T-helper 1 cell (primary cell): Measurements from ENCODE around the gene ELOVL5.

Experiments
- DNase-seq, 5 donors: peaks; one replicate each; pipeline ENCODE4 v3.0.0-alpha.2; 2012 to 2020

The ELOVL5 gene

GRCh38 chr6:53302678-53303360 is 45.9 kb downstream of the ELOVL5 start:
- DNase-seq, result peak in 2 of 5 donors; percentile 30 to 65

- DNase-seq, result no peak
Measured at GRCh38 chr6:53301801-53302537, 46.8 kb downstream of the ELOVL5 start.

GRCh38 chr6:53300656-53301551 is 47.8 kb downstream of the ELOVL5 start:
- peak in 3 of 5 donors; percentile 12 to 36 (median 23) for DNase-seq

GRCh38 chr6:53299331-53300005 is 49.3 kb downstream of the ELOVL5 start:
- no peak for DNase-seq

- DNase-seq, result no peak
Measured at GRCh38 chr6:53297004-53297403, 51.7 kb downstream of the ELOVL5 start.

- no peak for DNase-seq
Measured at GRCh38 chr6:53295176-53295575, 53.6 kb downstream of the ELOVL5 start.

GRCh38 chr6:53294611-53295010 is 54.1 kb downstream of the ELOVL5 start:
- no peak for DNase-seq

GRCh38 chr6:53294095-53294494 is 54.7 kb downstream of the ELOVL5 start:
- DNase-seq, result no peak

- no peak for DNase-seq
Measured at GRCh38 chr6:53293691-53294090, 55.1 kb downstream of the ELOVL5 start.

- DNase-seq, result peak in 2 of 5 donors; percentile 39 to 53
Measured at GRCh38 chr6:53290537-53291510, 57.9 kb downstream of the ELOVL5 start.

GRCh38 chr6:53287336-53288225 is 61.2 kb downstream of the ELOVL5 start:
- DNase-seq, result no peak

GRCh38 chr6:53284901-53285300 is 63.8 kb downstream of the ELOVL5 start:
- peak in 1 of 5 donors; percentile 35 for DNase-seq

- DNase-seq, result no peak
Measured at GRCh38 chr6:53282741-53283140, 66.0 kb downstream of the ELOVL5 start.

- no peak for DNase-seq
Measured at GRCh38 chr6:53282234-53282633, 66.5 kb downstream of the ELOVL5 start.

GRCh38 chr6:53281518-53282215 is 67.1 kb downstream of the ELOVL5 start:
- no peak for DNase-seq

GRCh38 chr6:53280207-53280606 is 68.5 kb downstream of the ELOVL5 start:
- no peak for DNase-seq

GRCh38 chr6:53279293-53279692 is 69.5 kb downstream of the ELOVL5 start:
- DNase-seq, result no peak

GRCh38 chr6:53273370-53273769 is 75.4 kb downstream of the ELOVL5 start:
- DNase-seq, result no peak

GRCh38 chr6:53269827-53270226 is 78.9 kb downstream of the ELOVL5 start:
- DNase-seq, result no peak
